ENCODE results near the gene TRA2A.
"Not testable (repeated sequence)": the region's sequence is repeated elsewhere in the genome, so short reads cannot be mapped to it uniquely, and the experiment has no call there.

The TRA2A gene

DNA sequence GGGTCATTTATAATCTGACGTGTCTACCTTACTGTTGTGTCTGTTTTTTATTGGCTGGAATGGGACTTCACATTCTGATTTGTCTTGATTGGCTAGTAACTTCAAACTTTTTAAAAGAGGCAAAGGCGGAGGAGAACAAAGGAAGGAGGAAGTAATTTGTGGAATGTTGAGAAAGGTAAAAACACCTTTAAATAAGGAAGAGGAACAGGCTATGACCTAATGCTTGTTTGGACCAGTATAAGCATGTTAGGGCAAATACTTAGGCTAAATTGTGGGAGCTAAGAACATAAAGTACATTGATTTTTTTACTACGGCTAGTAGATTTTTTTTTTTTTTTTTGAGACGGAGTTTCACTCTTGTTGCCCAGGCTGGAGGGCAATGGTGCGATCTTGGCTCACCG lies 18.0 kb downstream of the TRA2A start:
- in situ Hi-C loops (cut with MboI; ENCODE audit: low sequenced_read_pairs), result not testable (repeated sequence)

DNA sequence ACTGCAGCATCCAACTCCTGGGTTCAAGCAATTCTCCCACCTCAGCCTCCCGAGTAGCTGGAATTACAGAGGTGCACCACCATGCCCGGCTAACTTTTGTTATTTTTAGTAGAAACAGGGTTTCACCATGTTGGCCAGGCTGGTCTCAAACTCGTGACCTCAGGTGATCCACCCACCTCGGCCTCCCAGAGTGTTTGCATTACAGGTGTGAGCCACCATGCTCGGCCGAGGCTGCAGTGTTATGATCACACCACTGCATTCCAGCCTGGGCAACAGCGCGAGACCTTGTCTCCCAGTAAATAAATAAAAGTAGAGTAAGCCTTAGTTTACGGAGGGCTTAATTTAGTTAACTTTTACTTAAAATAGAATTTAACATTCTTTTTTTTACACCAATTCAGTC lies 37.8 kb downstream of the TRA2A start:
- in situ Hi-C loops (cut with MboI; ENCODE audit: low sequenced_read_pairs), result no loop called here

DNA sequence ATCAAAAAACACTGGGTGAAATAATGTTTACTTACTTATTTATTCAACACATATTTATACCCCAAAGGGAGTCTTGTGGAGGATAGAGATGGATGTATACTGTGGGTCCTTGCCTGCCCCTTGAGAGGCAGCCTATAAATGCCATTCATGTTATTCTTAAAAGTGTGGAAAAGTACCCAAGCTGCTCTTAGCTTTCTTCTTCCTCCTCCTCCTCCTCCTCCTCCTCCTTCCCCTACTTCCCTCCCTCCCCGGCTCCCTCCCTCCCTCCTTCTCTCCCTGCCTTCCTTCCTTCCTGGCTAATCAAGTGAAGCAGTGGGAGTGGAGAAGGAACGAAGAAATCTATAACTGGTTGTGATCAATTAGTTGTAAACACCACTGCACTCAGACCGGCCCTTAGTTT lies 40.3 kb downstream of the TRA2A start:
- in situ Hi-C loops (cut with MboI; ENCODE audit: low sequenced_read_pairs), result no loop called here

DNA sequence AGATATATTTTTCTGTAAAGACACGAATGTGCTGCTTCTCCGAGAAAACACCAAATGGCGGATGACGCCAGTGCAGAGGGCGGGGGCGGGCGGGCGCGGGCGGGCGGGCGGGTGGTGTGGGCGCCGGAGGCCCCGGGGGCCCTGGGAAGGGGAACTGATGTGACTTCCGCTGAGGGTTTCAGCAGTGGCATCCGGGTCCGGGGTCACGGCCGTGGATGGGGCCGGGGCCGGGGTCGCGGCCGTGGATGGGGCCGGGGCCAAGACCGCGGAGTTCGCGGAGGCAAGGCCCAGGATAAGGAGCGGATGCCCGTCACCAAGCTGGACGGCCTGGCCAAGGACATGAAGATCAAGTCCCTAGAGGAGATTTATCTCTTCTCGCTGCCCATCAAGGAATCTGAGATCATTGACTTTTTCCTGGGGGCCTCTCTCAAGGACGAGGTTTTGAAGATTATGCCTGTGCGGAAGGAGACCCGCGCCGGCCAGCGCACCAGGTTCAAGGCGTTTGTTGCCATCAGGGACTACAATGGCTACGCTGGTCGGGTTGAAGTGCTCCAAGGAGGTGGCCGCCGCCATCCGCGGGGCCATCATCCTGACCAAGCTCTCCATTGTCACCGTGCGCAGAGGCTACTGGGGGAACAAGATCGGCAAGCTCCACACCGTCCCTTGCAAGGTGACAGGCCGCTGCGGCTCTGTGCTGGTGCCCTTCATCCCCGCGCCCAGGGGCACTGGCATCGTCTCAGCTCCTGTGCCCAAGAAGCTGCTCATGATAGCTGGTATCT lies 41.2 kb downstream of the TRA2A start:
- in situ Hi-C loops (cut with MboI; ENCODE audit: low sequenced_read_pairs), result no loop called here

DNA sequence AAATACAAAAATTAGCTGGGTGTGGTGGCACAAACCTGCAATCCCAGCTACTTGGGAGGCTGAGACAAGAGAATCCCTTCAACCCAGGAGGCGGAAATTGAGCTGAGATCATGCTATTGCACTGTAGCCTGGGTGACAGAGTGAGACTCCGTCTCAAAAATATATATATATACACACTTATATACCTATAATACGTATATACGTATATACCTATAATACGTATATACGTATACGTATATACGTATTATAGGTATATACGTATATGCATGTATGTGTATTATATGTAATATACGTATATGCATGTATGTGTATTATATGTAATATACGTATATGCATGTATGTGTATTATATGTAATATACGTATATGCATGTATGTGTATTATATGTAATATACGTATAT lies 43.1 kb downstream of the TRA2A start:
- in situ Hi-C loops (cut with MboI; ENCODE audit: low sequenced_read_pairs), result not testable (repeated sequence)

DNA sequence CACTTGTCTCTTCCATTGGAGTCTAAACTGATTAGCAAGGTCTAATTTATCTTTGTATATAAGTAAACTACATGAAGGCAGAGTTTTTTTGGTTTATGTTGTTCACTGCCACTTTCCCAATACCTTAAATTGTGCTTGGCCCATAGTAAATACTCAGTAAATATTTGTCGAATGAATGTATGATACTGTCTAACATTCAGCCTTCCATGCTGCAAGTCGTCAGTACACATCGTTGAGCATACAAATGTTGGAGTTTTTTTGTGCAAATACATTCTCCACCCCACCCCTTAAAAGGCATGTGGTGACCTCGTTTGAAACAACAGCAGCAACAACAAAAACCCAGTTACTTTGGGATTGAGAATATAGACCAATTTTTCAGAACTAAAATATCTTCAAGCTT lies 44.1 kb downstream of the TRA2A start:
- in situ Hi-C loops (cut with MboI; ENCODE audit: low sequenced_read_pairs), result no loop called here

DNA sequence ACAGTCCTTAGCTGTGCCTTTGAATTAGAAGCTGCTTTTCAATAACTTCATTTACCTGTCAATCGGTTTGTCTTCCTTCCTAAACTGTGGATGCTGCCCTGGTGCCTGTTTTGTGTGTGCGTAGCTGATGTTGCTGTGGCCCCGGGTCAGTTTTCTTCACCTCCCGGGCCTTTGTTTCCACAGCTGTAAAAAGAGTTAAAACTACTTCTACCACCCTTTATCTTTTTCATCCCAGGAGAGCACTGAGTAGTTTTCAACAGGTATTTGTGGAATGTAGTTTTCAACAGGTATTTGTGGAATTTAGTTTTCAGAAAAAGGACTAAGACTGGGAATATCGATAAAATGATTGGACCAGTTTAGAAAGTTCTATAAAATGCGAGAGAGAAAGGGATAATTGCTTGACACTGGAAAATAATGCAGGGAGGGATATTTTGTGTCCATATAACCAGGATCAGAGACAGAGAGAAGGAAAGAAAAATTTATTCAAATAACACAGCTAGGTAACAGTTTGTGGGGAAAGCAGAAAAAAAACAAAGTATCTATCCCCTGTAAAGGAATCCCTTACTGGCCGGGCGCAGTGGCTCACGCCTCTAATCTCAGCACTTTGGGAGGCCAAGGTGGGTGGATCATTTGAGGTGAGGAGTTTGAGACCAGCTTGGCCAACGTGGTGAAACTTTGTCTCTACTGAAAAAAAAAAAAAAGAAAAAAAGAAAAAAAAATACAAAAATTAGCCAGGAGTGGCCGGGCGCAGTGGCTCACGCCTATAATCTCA lies 45.6 kb downstream of the TRA2A start:
- in situ Hi-C loops (cut with MboI; ENCODE audit: low sequenced_read_pairs), result no loop called here

DNA sequence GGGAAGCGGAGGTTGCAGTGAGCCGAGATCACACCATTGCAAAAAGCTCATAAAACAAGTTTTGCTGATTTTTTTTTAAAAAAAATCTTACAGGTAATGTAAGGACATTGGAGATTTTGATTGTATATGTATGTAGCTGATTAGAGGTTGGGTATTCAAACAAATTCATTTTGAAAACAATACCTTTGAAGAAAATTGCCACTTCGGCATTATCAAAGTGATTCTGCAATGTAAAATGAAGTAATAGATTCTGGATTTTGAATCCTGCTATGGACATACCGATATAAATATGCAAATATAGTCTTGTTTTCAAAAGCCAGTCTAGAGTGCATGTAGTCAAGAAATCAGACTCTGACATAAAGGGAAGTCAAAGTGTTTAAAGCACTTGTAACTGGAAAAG lies 49.1 kb downstream of the TRA2A start:
- in situ Hi-C loops (cut with MboI; ENCODE audit: low sequenced_read_pairs), result no loop called here

DNA sequence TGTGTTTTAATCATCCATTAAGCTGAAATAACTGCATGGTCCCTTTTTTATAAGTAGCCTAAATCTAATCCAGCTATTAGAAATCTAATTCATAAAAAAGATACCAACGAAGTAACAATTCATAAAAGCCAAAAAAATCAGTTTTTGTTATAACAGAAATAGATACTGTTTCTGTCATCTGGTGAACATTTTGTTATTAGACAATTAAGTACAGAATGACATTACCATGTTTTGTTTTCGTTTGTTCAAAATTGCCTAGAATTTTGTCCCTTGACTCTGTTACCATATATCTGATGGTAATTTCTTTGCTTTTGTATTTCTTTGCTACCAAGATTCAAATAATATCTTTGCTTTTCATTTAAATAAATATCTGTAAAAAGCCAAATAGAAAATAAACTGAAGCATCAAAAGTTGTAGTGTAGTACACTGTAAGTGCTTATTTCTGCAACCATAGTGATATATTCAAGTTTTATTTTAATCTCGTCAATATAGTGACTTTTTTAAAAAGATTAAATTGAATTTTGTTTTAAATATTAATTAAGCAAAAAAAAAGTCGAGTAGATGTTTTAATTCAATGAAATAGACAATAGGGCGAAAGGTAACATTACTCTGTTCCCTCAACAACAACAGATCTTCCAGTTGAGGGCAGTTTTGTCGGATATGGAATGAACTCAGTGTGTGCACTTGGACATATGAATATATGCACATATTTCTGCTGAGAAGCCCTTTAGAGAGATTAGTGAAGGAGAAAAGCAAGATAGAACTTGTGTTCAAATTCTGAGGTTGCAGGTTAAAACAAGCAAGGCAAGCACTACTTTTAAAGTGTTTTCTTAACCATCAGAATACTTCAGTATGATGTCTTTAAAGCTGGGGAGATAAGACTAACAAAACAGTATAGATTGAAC lies 53.6 kb downstream of the TRA2A start:
- in situ Hi-C loops (cut with MboI; ENCODE audit: low sequenced_read_pairs), result no loop called here

DNA sequence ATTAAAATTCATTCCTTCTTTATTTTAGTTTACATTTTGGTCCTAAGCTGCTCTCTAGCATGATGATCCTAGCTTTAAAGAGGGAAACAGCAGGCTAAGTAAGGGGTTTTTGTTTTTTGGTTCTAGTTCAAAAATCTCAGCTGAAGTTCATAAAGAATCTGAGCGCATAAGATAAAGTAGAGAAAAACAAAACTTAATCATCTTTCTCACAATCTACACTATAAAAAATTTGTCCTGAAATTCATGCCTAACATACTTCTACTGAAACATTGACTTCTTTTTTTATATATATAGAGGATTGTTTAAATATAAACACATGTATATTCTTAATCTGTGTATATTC lies 54.7 kb downstream of the TRA2A start:
- in situ Hi-C loops (cut with MboI; ENCODE audit: low sequenced_read_pairs), result no loop called here

DNA sequence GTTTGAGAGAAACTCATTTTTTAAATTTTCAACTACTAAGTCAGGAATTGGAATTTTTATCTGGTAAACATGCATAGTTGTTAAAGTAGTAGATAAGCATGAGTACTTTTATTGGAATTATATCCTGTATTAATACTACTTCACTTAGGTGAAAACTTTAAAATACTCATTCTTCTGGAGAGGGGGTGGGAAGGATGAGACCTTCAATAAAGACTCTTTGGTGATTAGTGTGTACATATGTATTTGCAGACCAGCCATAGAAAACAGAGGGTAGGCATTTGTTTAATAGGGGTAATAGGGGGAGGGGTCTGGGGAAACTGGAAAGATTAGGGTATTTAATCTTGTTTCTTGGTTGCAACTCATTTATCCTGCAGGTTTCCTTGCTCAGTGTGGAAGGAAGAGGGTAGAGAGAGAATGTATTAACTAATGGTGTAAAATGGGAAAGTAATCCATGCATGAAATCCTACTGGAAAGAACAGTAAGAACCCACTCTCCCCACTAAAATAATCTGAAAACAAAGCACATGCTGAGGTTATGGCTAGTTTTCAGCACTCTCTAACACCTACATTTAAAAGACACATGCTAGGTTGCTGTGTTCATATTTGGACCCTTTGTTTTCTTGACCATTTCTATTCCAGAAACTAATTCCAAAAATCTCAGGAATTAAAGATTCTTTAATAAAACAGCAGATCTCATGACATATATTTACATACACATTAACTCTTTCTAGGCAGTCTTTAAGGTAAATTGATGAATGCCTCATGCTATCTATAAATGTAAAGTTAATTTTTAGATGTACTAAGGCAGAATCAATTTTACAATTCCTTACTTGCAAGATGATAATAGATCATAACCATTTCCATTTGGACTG lies 55.3 kb downstream of the TRA2A start:
- in situ Hi-C loops (cut with MboI; ENCODE audit: low sequenced_read_pairs), result no loop called here

DNA sequence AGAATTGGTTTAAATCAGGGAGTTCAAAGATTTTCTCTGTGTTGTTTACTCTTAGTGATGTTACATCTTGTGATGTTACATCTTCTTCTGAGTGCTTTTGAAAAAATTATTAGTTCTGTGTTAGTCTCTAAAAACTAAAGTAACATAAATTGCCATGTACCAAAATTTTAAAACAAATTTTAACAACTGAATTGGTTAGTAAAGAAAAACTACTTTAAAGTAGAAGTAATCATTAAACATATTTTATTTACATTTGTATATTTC lies 56.3 kb downstream of the TRA2A start:
- in situ Hi-C loops (cut with MboI; ENCODE audit: low sequenced_read_pairs), result no loop called here

DNA sequence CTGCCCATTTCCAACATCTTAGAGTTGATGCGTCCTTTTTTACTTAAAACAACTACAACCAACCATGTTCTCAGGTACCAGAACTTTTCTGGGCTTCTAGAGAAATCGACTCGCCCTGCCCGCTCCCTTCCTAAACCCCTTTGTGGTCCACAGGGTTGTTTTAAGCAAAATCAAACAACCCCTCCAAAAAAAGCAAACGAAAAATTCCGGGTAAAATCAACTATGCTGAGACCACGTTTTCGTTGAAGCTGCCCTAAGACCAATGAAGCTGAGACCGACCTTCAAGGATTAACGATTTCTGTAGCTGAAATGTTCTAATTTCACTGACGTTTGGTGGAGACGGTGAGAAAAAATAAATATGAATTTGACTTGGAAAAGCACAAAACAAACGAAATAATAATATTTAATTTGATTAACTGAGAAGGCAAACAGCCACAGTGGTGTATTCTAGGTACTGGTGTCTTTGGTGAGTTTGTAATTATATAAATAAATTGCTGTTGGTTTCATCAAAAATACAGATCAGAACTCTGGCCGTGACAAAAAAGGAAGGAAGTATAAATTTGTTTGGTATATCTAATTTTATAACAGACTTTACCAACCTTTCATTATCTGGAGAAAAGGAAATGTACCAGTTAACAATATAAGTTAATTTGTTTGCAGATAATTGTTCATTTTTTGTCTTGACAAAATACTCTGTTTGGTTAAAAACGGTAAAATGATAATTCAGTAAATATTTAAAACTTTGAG lies 56.8 kb downstream of the TRA2A start:
- in situ Hi-C loops (cut with MboI; ENCODE audit: low sequenced_read_pairs), result no loop called here

DNA sequence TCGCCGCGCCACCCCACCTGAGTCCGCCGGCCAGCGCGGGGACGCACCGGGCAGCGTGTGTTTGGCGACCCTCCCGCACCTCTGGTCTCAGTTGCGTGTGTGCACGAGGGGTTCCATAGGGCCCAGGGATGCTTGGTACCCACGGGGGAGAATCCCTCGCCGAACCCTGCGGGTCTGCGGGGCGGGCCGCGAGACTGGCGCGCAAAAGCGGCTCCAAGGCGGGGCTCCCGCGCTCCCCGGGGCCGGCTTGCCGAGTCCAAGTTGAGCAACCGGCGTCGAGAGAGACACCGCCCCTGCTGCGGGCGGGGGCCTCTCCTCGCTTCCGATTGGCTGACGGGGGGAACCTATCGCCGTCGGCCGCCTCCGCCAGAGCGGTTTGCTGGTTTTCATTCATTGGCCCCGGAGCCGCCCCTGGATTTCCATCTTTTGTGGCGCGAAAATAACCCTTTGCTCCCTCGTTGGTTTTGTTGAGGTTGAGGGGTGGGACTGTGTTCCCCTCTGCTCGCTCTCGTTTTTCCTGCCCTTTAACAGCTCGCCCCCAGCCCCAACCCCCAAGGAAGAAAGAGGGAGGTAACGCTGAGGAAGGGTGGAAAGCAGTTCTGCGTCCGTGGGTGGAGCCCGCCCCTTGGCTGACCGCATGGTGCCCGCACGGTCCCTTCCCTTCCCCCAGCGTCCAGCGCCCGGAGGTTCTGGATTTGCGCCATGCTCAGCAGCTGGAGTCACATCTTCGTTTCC lies 57.5 kb downstream of the TRA2A start:
- in situ Hi-C loops (cut with MboI; ENCODE audit: low sequenced_read_pairs), result no loop called here

DNA sequence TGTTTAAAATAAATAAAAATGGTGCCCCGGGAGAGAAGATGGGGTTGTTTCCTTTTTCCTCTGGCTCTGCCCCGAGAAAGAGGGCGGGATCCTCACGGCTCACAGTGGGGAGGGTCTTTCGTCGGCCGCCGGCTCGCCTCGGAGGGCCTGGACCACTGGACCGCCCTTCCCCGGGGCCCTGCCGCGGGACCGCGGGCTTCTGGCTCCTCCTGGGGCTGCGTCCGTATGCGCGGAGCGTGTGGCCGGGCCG lies 58.0 kb downstream of the TRA2A start:
- in situ Hi-C loops (cut with MboI; ENCODE audit: low sequenced_read_pairs), result no loop called here

DNA sequence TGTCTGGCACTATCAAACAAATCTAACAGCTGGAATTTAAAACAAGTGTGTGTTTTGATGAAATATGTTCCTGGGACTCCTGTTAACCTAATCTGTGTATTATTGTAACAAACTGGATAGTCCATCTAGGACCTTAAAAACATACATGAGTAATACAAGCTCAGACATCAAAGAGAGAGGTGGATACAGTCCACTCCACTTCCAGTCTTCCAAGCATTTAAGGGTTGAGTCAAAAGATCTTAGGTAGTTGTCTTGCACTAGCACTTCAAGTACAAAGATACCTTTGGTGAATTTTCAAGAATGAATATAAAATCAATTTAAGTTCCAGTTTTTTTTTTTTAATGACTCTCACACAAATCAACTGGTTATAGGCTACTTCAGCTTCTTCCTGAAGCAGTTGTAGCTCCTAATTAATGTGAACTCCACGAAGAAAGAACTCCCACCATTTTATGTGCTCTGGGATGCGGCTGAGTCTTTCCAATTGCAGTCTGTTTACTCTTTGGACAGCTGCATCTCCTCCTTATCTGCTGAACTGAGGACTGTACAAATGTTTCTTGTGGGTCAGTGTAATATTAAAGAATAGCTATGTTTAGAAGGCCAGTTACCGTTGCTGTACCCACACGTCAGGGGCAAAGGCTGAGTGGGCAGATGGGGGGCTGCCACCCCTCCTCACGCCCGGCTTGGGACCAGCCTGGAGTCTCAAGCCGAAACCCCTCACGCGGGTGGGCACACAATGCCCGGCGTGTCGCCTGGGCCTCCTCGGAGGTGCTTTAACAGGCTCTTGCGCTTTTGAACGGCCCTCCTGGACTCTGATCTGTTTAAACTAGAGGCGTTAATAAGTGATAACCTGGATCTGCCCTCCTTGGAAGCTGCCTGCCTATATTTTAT lies 58.6 kb downstream of the TRA2A start:
- in situ Hi-C loops (cut with MboI; ENCODE audit: low sequenced_read_pairs), result no loop called here

DNA sequence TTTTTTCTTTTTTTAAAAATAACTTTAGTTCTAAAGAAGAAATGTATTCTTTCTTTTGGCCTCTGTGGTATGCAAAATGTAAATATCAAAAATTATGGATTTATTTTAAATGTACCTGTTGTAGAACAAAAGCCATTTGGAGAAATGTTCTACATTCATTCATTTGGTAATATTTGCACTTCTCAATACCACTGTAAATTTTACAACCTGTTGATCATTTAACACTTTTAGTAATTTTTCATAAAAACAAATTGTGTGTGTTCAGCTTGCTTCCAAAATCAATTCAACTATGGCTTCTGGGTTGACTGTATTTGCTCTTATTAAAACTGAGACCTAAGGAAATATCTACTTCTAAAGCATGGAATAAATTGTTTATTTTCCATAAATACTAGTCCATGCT lies 59.2 kb downstream of the TRA2A start:
- in situ Hi-C loops (cut with MboI; ENCODE audit: low sequenced_read_pairs), result no loop called here

DNA sequence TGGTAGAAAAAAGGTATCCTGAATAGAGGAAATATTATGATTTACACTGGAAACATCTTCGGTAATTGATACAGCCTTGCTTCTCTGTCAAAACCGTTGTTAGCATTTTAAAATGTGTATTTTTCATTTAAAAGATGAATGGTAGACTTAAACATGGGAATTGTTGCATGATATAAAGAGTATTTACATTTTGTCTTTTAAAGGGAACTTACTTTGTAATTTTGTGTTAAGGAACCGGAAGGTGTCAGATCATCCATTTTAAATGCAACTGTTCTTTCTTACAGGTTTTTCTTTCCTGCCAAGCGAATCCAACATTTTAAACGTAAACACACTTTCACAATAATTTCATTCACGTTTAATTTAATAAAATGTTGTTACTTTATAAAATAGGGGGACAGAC lies 59.7 kb downstream of the TRA2A start:
- in situ Hi-C loops (cut with MboI; ENCODE audit: low sequenced_read_pairs), result no loop called here
